ENCODE measurements around the gene FARP1.

FARP1 gene

DNA sequence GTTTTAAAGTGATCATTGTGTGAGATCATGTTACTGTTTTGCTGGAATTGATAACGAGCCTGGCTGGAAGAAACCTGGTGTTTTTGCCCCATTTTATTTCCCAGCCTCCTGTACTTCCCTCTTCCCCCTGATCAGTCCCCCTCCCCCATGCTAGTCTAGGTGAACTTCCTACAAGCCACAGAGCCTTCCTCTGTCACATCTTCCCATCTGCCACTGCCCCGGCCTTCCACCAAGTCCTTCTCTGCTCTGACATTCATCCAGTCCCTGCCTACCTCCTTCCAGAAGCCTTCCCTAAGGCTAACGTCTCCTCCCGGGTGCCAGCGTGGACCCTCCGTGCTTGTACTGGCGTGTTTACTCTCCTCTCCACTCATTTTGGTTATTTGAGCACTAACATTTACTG, 14.3 kb downstream of the FARP1 start:
- TF ChIP-seq, protein P1, sequence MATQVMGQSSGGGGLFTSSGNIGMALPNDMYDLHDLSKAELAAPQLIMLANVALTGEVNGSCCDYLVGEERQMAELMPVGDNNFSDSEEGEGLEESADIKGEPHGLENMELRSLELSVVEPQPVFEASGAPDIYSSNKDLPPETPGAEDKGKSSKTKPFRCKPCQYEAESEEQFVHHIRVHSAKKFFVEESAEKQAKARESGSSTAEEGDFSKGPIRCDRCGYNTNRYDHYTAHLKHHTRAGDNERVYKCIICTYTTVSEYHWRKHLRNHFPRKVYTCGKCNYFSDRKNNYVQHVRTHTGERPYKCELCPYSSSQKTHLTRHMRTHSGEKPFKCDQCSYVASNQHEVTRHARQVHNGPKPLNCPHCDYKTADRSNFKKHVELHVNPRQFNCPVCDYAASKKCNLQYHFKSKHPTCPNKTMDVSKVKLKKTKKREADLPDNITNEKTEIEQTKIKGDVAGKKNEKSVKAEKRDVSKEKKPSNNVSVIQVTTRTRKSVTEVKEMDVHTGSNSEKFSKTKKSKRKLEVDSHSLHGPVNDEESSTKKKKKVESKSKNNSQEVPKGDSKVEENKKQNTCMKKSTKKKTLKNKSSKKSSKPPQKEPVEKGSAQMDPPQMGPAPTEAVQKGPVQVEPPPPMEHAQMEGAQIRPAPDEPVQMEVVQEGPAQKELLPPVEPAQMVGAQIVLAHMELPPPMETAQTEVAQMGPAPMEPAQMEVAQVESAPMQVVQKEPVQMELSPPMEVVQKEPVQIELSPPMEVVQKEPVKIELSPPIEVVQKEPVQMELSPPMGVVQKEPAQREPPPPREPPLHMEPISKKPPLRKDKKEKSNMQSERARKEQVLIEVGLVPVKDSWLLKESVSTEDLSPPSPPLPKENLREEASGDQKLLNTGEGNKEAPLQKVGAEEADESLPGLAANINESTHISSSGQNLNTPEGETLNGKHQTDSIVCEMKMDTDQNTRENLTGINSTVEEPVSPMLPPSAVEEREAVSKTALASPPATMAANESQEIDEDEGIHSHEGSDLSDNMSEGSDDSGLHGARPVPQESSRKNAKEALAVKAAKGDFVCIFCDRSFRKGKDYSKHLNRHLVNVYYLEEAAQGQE (IDR thresholded peaks at IDR 0.05; ENCODE audit: insufficient read depth in 1 of 2, low read depth in 2 of 2, low read length in 2 of 2), result no peak
- TF ChIP-seq FOXP2 (optimal IDR thresholded peaks at IDR 0.05; ENCODE audit: borderline replicate concordance, extremely low read depth, extremely low read length, insufficient read depth), result no peak
- TF ChIP-seq POLR2AphosphoS5 (IDR thresholded peaks at IDR 0.05; ENCODE audit: low read depth, low read length), result no peak
- TF ChIP-seq SIN3A (IDR thresholded peaks at IDR 0.05; ENCODE audit: borderline replicate concordance, insufficient read depth, low read length), result no peak
- no peak for TF ChIP-seq TAF1 (IDR thresholded peaks at IDR 0.05; ENCODE audit: borderline replicate concordance, insufficient read depth, low read length)

DNA sequence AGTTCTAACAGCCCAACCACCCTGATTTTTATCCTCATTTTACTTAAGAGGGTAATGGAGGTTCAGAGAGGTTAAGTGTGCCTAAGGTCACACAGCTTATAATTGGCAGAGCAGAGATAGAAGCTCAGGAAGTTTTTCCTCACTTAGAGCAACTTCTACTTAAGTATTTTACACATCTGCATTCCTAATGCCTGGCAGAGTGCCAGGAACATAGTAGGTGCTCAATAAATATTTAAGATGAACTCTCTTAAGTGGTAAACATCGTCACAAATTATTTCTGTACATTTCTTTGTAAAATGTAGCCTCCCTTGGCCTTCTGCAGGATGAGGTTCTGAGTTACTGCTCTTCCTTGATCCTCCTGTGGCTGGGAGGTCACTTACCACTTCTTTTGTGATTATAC, 14.7 kb downstream of the FARP1 start:
- TF ChIP-seq, protein P1 (IDR thresholded peaks at IDR 0.05; ENCODE audit: insufficient read depth in 1 of 2, low read depth in 2 of 2, low read length in 2 of 2), result no peak
- TF ChIP-seq SIN3A (IDR thresholded peaks at IDR 0.05; ENCODE audit: borderline replicate concordance, insufficient read depth, low read length), result no peak
- no peak for TF ChIP-seq POLR2AphosphoS5 (IDR thresholded peaks at IDR 0.05; ENCODE audit: low read depth, low read length)
- TF ChIP-seq TAF1 (IDR thresholded peaks at IDR 0.05; ENCODE audit: borderline replicate concordance, insufficient read depth, low read length), result no peak
- TF ChIP-seq FOXP2 (optimal IDR thresholded peaks at IDR 0.05; ENCODE audit: borderline replicate concordance, extremely low read depth, extremely low read length, insufficient read depth), result no peak

DNA sequence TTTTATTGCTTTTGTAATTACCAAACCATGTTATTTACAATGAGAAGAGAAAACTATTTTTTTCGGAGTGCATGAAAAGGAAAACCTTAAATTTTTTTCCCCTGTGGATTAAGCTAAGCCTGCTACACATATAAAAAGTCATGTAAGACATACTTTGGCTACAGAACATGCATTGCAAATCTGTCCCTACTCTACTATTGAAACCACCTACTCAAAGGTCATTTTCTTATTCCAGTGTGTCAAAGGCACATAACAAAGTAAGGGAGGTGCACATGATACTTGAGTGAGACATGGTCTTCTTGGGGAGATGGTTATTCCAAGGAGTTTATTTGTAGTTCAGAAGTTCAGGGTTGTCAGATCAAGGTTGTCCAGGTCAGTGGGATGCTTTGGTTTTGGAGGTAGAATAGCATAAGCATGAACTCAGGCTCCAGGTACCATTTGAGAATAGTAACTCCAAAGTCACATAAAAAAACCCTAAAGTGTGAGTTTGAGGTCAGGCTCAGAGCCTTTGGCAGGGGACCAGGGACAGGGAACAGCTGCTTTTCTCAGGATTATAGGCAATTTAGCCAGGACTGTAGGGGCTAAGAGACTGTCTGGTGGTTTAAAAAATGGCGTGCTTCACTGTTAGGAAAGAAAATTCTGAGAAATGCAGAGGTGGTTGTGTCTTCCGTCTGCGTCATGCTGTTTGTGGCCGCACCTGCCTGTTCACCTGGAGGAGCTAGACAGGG, 15.4 kb downstream of the FARP1 start:
- TF ChIP-seq FOXP2 (optimal IDR thresholded peaks at IDR 0.05; ENCODE audit: borderline replicate concordance, extremely low read depth, extremely low read length, insufficient read depth) (no peak), POLR2AphosphoS5 (IDR thresholded peaks at IDR 0.05; ENCODE audit: low read depth, low read length) (no peak), TAF1 (IDR thresholded peaks at IDR 0.05; ENCODE audit: borderline replicate concordance, insufficient read depth, low read length) (no peak), SIN3A (IDR thresholded peaks at IDR 0.05; ENCODE audit: borderline replicate concordance, insufficient read depth, low read length) (no peak)
- TF ChIP-seq, protein P1 (IDR thresholded peaks at IDR 0.05; ENCODE audit: insufficient read depth in 1 of 2, low read depth in 2 of 2, low read length in 2 of 2), result no peak

DNA sequence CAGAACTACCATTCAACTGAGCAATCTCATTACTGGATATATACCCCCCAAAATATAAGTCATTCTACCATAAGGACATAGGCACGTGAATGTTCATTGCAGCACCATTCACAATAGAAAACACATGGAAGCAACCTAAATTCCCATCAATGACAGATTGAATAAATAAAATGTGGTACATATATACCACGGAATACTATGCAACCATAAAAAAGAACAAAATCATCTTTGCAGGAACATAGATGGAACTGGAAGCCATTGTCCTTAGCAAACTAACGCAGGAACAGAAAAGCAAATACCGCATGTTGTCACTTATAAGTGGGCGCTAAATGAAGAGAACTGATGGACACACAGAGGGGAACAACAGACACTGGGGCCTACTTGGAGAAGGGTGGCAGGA, 20.0 kb downstream of the FARP1 start:
- TF ChIP-seq, protein P1 (IDR thresholded peaks at IDR 0.05; ENCODE audit: insufficient read depth in 1 of 2, low read depth in 2 of 2, low read length in 2 of 2), result no peak
- TF ChIP-seq SIN3A (IDR thresholded peaks at IDR 0.05; ENCODE audit: borderline replicate concordance, insufficient read depth, low read length), result no peak
- TF ChIP-seq POLR2AphosphoS5 (IDR thresholded peaks at IDR 0.05; ENCODE audit: low read depth, low read length), result no peak
- TF ChIP-seq TAF1 (IDR thresholded peaks at IDR 0.05; ENCODE audit: borderline replicate concordance, insufficient read depth, low read length), result no peak
- TF ChIP-seq FOXP2 (optimal IDR thresholded peaks at IDR 0.05; ENCODE audit: borderline replicate concordance, extremely low read depth, extremely low read length, insufficient read depth), result no peak

Data from PFSK-1 (cell line).